ENCODE results near the gene WAC. TPM values are rescaled to one million over a fixed set of nuclear protein-coding genes. Genes with fewer than 3 reads are reported as not detected.

The WAC gene
- total and polyA plus RNA-seq, 2 experiments from 2014 or later = 59.4 to 116 TPM

- Histone ChIP-seq H4K20me1 (replicated peaks; ENCODE audit: insufficient read depth) (peaks cover 42% of the 10 kb centered on the region), H3K79me2 (replicated peaks; ENCODE audit: insufficient read depth) (peaks cover 100% of the 10 kb centered on the region), H3K4me1 (ENCODE audit: insufficient read depth) (peaks cover 28% of the 10 kb centered on the region), H3F3A (replicated peaks; ENCODE audit: low read depth) (no peaks in the 10 kb centered on the region), H3K27ac (ENCODE audit: low read depth) (no peak overlapping the region), H2AFZ (no peak overlapping the region), H3K9me2 (ENCODE audit: insufficient read depth) (no peaks in the 10 kb centered on the region), H3K27me3 (ENCODE audit: insufficient read depth) (no peaks in the 10 kb centered on the region), H3K36me3 (ENCODE audit: insufficient read depth) (peaks cover 20% of the 10 kb centered on the region), H3K4me3 (no peak overlapping the region), H3K4me2 (no peak overlapping the region)
- no peaks in the 10 kb centered on the region for H3K27me3 Mint-ChIP-seq (ENCODE audit: insufficient read depth, low read depth, poor library complexity)
- H3K4me3 Mint-ChIP-seq = no peak overlapping the region
- 0 out of 2 replicates have a peak overlapping the region, but pooled peaks have one; percentile 42 for H3K27ac Mint-ChIP-seq
- no peak for ATAC-seq
- H3K9me3 Mint-ChIP-seq = no peaks in the 10 kb centered on the region
- DNase-seq (ENCODE audit: low spot score) = no peak
- TF ChIP-seq NANOG (IDR thresholded peaks at IDR 0.05; ENCODE audit: borderline replicate concordance) (no peak), EZH2phosphoT487 (IDR thresholded peaks at IDR 0.05; ENCODE audit: unreplicated experiment) (no peak)
- TF ChIP-seq, protein P1, sequence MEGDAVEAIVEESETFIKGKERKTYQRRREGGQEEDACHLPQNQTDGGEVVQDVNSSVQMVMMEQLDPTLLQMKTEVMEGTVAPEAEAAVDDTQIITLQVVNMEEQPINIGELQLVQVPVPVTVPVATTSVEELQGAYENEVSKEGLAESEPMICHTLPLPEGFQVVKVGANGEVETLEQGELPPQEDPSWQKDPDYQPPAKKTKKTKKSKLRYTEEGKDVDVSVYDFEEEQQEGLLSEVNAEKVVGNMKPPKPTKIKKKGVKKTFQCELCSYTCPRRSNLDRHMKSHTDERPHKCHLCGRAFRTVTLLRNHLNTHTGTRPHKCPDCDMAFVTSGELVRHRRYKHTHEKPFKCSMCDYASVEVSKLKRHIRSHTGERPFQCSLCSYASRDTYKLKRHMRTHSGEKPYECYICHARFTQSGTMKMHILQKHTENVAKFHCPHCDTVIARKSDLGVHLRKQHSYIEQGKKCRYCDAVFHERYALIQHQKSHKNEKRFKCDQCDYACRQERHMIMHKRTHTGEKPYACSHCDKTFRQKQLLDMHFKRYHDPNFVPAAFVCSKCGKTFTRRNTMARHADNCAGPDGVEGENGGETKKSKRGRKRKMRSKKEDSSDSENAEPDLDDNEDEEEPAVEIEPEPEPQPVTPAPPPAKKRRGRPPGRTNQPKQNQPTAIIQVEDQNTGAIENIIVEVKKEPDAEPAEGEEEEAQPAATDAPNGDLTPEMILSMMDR (conservative IDR thresholded peaks at IDR 0.05; ENCODE audit: low read depth in 2 of 2) = no peak
- peaks cover 58% of the 10 kb centered on the region for H3K36me3 Mint-ChIP-seq (ENCODE audit: low read depth)
- peaks cover 35% of the 10 kb centered on the region for H3K4me1 Mint-ChIP-seq
These were observed 61.5 kb downstream of the WAC start for GRCh38 chr10:28594406-28594805.

DNA sequence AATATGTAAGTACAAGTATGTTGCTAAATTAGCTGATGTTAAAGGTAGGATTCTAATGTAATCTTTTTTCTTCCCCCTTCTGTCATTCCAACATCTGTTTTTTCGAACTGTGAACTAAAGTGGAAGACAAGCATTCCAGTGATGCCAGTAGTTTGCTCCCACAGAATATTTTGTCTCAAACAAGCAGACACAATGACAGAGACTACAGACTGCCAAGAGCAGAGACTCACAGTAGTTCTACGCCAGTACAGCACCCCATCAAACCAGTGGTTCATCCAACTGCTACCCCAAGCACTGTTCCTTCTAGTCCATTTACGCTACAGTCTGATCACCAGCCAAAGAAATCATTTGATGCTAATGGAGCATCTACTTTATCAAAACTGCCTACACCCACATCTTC is 62.7 kb downstream of the WAC start:
- H3K27ac ChIP-seq (ENCODE audit: low read depth) = no peak overlapping the region
- TF ChIP-seq REST (IDR thresholded peaks at IDR 0.05; ENCODE audit: unreplicated experiment) (no peak), JUNB (IDR thresholded peaks at IDR 0.05; ENCODE audit: unreplicated experiment) (no peak), EZH2 (IDR thresholded peaks at IDR 0.05; ENCODE audit: low read depth, unreplicated experiment) (no peak)
- peaks cover 28% of the 10 kb centered on the region for H3K4me1 ChIP-seq (ENCODE audit: insufficient read depth)
- H3K9me3 Mint-ChIP-seq = no peaks in the 10 kb centered on the region
- DNase-seq (ENCODE audit: low spot score) (no peak), ATAC-seq (no peak)
- H3K36me3 ChIP-seq (ENCODE audit: insufficient read depth) = peaks cover 14% of the 10 kb centered on the region
- H3K27me3 ChIP-seq (ENCODE audit: insufficient read depth) = no peaks in the 10 kb centered on the region
- no peaks in the 10 kb centered on the region for H3F3A ChIP-seq (replicated peaks; ENCODE audit: low read depth)
- H3K9me2 ChIP-seq (ENCODE audit: insufficient read depth) = no peaks in the 10 kb centered on the region
- H2AFZ ChIP-seq = no peak overlapping the region
- no peak overlapping the region for H3K4me3 Mint-ChIP-seq
- peaks cover 100% of the 10 kb centered on the region for H3K79me2 ChIP-seq (replicated peaks; ENCODE audit: insufficient read depth)
- peaks cover 39% of the 10 kb centered on the region for H4K20me1 ChIP-seq (replicated peaks; ENCODE audit: insufficient read depth)
- H3K36me3 Mint-ChIP-seq (ENCODE audit: low read depth) = peaks cover 49% of the 10 kb centered on the region
- H3K27me3 Mint-ChIP-seq (ENCODE audit: insufficient read depth, low read depth, poor library complexity) = no peaks in the 10 kb centered on the region
- no peak overlapping the region for H3K4me2 ChIP-seq
- peak overlapping the region; percentile 26; the same call in 1 of the 2 replicates for H3K27ac Mint-ChIP-seq
- H3K4me1 Mint-ChIP-seq = peaks cover 35% of the 10 kb centered on the region
- no peak overlapping the region for H3K4me3 ChIP-seq
